ENCODE measurements around the gene YARS2. TPM values are rescaled to one million over a fixed set of nuclear protein-coding genes. Genes with fewer than 3 reads are reported as not detected.

Gene YARS2
- total RNA-seq, 1 donor from 2014 or later = 26.5 TPM

GRCh38 chr12:32785557-32785956, 29.9 kb upstream of the YARS2 start:
- FAIRE-seq = no peak
- Histone ChIP-seq H3K9ac (ENCODE audit: low read length) (no peak overlapping the region), H2AFZ (ENCODE audit: low read depth, low read length) (no peak overlapping the region), H3K36me3 (ENCODE audit: insufficient read depth, low read length) (no peaks in the 10 kb centered on the region), H4K20me1 (ENCODE audit: insufficient read depth, low read length) (no peaks in the 10 kb centered on the region), H3K27ac (ENCODE audit: low read depth, low read length) (no peak overlapping the region), H3K79me2 (ENCODE audit: insufficient read depth, low read length) (no peaks in the 10 kb centered on the region), H3K9me3 (ENCODE audit: insufficient read depth, low read depth, low read length) (no peaks in the 10 kb centered on the region), H3K4me2 (ENCODE audit: low read length) (no peak overlapping the region), H3K4me3 (ENCODE audit: insufficient read depth, low read depth, low read length) (no peak overlapping the region), H3K27me3 (ENCODE audit: insufficient read depth, low read length) (no peaks in the 10 kb centered on the region), H3K4me1 (ENCODE audit: insufficient read depth, low read length) (no peaks in the 10 kb centered on the region)
- peaks cover 1% of the 10 kb centered on the region for H3K36me3 Mint-ChIP-seq (ENCODE audit: low read depth, unreplicated experiment)
- no peak overlapping the region for H3K4me3 Mint-ChIP-seq (ENCODE audit: unreplicated experiment)
- no peak for DNase-seq (ENCODE audit: low read depth)
- no peak for TF ChIP-seq EZH2 (IDR thresholded peaks at IDR 0.05; ENCODE audit: insufficient read depth, low read length)
- no peak for TF ChIP-seq CTCF (IDR thresholded peaks at IDR 0.05; ENCODE audit: insufficient read depth, low read depth, low read length)
- no peaks in the 10 kb centered on the region for H3K27me3 Mint-ChIP-seq (ENCODE audit: low read depth, unreplicated experiment)
- H3K4me1 Mint-ChIP-seq (ENCODE audit: low read depth, unreplicated experiment) = no peaks in the 10 kb centered on the region
- no peak overlapping the region for H3K27ac Mint-ChIP-seq (ENCODE audit: unreplicated experiment)
- H3K9me3 Mint-ChIP-seq (ENCODE audit: unreplicated experiment) = peaks cover 2% of the 10 kb centered on the region

- H2AFZ ChIP-seq (ENCODE audit: low read depth, low read length) = no peak overlapping the region
- H3K27me3 Mint-ChIP-seq (ENCODE audit: low read depth, unreplicated experiment) = no peaks in the 10 kb centered on the region
These were observed 27.3 kb upstream of the YARS2 start for GRCh38 chr12:32783029-32783428.

More at GRCh38 chr12:32783029-32783428, 27.3 kb upstream of the YARS2 start:
- H3K4me1 Mint-ChIP-seq (ENCODE audit: low read depth, unreplicated experiment) = peaks cover 4% of the 10 kb centered on the region
- no peak for TF ChIP-seq EZH2 (IDR thresholded peaks at IDR 0.05; ENCODE audit: insufficient read depth, low read length)
- no peak for TF ChIP-seq CTCF (IDR thresholded peaks at IDR 0.05; ENCODE audit: insufficient read depth, low read depth, low read length)
- peaks cover 1% of the 10 kb centered on the region for H3K36me3 Mint-ChIP-seq (ENCODE audit: low read depth, unreplicated experiment)
- no peaks in the 10 kb centered on the region for H3K79me2 ChIP-seq (ENCODE audit: insufficient read depth, low read length)
- H3K4me3 Mint-ChIP-seq (ENCODE audit: unreplicated experiment) = no peak overlapping the region
- H3K27me3 ChIP-seq (ENCODE audit: insufficient read depth, low read length) = no peaks in the 10 kb centered on the region
- no peak overlapping the region for H3K4me3 ChIP-seq (ENCODE audit: insufficient read depth, low read depth, low read length)
- H3K4me2 ChIP-seq (ENCODE audit: low read length) = no peak overlapping the region
- H3K27ac ChIP-seq (ENCODE audit: low read depth, low read length) = no peak overlapping the region
- FAIRE-seq (no peak), DNase-seq (ENCODE audit: low read depth) (no peak)
- no peak overlapping the region for H3K9ac ChIP-seq (ENCODE audit: low read length)
- peaks cover 2% of the 10 kb centered on the region for H3K9me3 Mint-ChIP-seq (ENCODE audit: unreplicated experiment)
- no peaks in the 10 kb centered on the region for H3K9me3 ChIP-seq (ENCODE audit: insufficient read depth, low read depth, low read length)
- H4K20me1 ChIP-seq (ENCODE audit: insufficient read depth, low read length) = no peaks in the 10 kb centered on the region
- H3K4me1 ChIP-seq (ENCODE audit: insufficient read depth, low read length) = no peaks in the 10 kb centered on the region
- H3K27ac Mint-ChIP-seq (ENCODE audit: unreplicated experiment) = no peak overlapping the region
- no peaks in the 10 kb centered on the region for H3K36me3 ChIP-seq (ENCODE audit: insufficient read depth, low read length)
